Astrocyte (in vitro differentiated cells and primary cell): Measurements from ENCODE around the gene CST3. TPM values are rescaled to one million over a fixed set of nuclear protein-coding genes. Genes with fewer than 3 reads are reported as not detected.
A peak's percentile ranks its signal among the peaks of the same experiment; 100 is the strongest.

Experiments
- DNase-seq: peaks from one replicate; pipeline ENCODE4 v3.0.0-alpha.2; 2010; ENCODE audit warnings: low read depth
- FAIRE-seq: peaks from 2 replicates; lab custom pipeline; 2011; peaks lifted over from hg19 to GRCh38; lab: Jason Lieb, UNC
- H2AFZ ChIP-seq: 2 replicates; pipeline ENCODE4 v1.6.0; 2012; ENCODE audit warnings: low read depth, low read length, inconsistent platforms
- H3K27ac ChIP-seq: 2 replicates; pipeline ENCODE4 v1.5.1; 2011; ENCODE audit warnings: low read depth, low read length, inconsistent platforms
- H3K27me3 ChIP-seq: 2 replicates; pipeline ENCODE4 v1.6.0; 2011; ENCODE audit warnings: low read length, inconsistent platforms; ENCODE audit not compliant: insufficient read depth
- H3K36me3 ChIP-seq: 2 replicates; pipeline ENCODE4 v1.5.1; 2011; ENCODE audit warnings: low read length, inconsistent platforms; ENCODE audit not compliant: insufficient read depth
- H3K4me1 ChIP-seq: 2 replicates; pipeline ENCODE4 v1.5.1; 2011; ENCODE audit warnings: low read length, inconsistent platforms; ENCODE audit not compliant: insufficient read depth
- H3K4me2 ChIP-seq: 2 replicates; pipeline ENCODE4 v1.6.0; 2012; ENCODE audit warnings: low read length, inconsistent platforms
- H3K4me3 ChIP-seq: 2 replicates; pipeline ENCODE4 v1.5.1; 2011; ENCODE audit warnings: low read depth, mild to moderate bottlenecking, low read length, inconsistent platforms; ENCODE audit not compliant: insufficient read depth
- H3K79me2 ChIP-seq: 2 replicates; pipeline ENCODE4 v1.6.0; 2012; ENCODE audit warnings: mild to moderate bottlenecking, low read length, inconsistent platforms; ENCODE audit not compliant: insufficient read depth
- H3K9ac ChIP-seq: 2 replicates; pipeline ENCODE4 v1.6.0; 2012; ENCODE audit warnings: mild to moderate bottlenecking, low read length, inconsistent platforms
- H3K9me3 ChIP-seq: 2 replicates; pipeline ENCODE4 v1.5.1; 2012; ENCODE audit warnings: low read depth, mild to moderate bottlenecking, low read length, inconsistent platforms; ENCODE audit not compliant: insufficient read depth
- H4K20me1 ChIP-seq: 2 replicates; pipeline ENCODE4 v1.6.0; 2012; ENCODE audit warnings: low read length, inconsistent platforms; ENCODE audit not compliant: insufficient read depth
- H3K27ac Mint-ChIP-seq: one replicate; pipeline ENCODE4 v1.8.0; 2021; ENCODE audit warnings: mild to moderate bottlenecking, mixed read lengths; ENCODE audit not compliant: unreplicated experiment
- H3K27me3 Mint-ChIP-seq: one replicate; pipeline ENCODE4 v1.8.0; 2021; ENCODE audit warnings: low read depth, mixed read lengths; ENCODE audit not compliant: unreplicated experiment
- H3K36me3 Mint-ChIP-seq: one replicate; pipeline ENCODE4 v1.8.0; 2021; ENCODE audit warnings: low read depth, mixed read lengths; ENCODE audit not compliant: unreplicated experiment
- H3K4me1 Mint-ChIP-seq: one replicate; pipeline ENCODE4 v1.8.0; 2021; ENCODE audit warnings: low read depth, mixed read lengths; ENCODE audit not compliant: unreplicated experiment
- H3K4me3 Mint-ChIP-seq: one replicate; pipeline ENCODE4 v1.8.0; 2021; ENCODE audit warnings: mild to moderate bottlenecking, moderate library complexity, mixed read lengths; ENCODE audit not compliant: unreplicated experiment
- H3K9me3 Mint-ChIP-seq: one replicate; pipeline ENCODE4 v1.8.0; 2021; ENCODE audit warnings: mild to moderate bottlenecking, mixed read lengths; ENCODE audit not compliant: unreplicated experiment
- CTCF ChIP-seq: IDR thresholded peaks from 2 replicates; pipeline ENCODE4 v1.5.1; 2011; ENCODE audit warnings: low read depth, mild to moderate bottlenecking, inconsistent platforms, low read length, moderate library complexity; ENCODE audit not compliant: insufficient read depth
- EZH2 ChIP-seq: IDR thresholded peaks from 2 replicates; pipeline ENCODE4 v1.6.1; 2012; ENCODE audit warnings: mild to moderate bottlenecking, low read length, inconsistent platforms; ENCODE audit not compliant: insufficient read depth
- total RNA-seq: library from RNA; stranded (reverse); gene quantifications from 2 replicates; pipeline ENCODE4 v1.2.1, GENCODE V29; 2021

Gene CST3
- total RNA-seq, 1 donor from 2014 or later = 316 TPM

DNA sequence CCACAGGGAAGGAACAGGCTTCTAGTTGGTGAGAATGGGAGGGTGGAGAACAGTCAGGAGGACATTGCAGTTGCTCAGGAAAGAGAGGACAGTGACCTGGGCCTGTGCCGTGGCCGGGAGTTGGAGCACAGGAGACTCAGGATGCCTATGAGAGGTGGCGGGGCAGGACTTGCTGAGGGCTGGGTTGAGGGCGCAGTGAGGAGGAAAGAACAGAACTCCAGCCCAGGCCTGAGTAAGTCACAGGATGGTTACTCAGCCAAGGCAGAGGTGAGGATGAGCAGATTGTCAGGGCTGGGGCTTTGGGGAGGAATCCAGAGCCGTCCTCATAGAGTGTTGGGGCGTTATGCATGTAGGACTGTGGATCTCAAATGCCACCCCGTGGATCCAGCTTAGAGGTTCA lies 29.9 kb upstream of the CST3 start:
- TF ChIP-seq EZH2 (no peak), CTCF (no peak)
- Histone ChIP-seq H4K20me1 (no peaks in the 10 kb centered on the region), H3K27me3 (no peaks in the 10 kb centered on the region), H3K79me2 (no peaks in the 10 kb centered on the region), H2AFZ (no peak overlapping the region), H3K36me3 (no peaks in the 10 kb centered on the region), H3K4me3 (no peak overlapping the region), H3K9ac (no peak overlapping the region), H3K4me2 (no peak overlapping the region), H3K27ac (no peak overlapping the region), H3K9me3 (no peaks in the 10 kb centered on the region), H3K4me1 (no peaks in the 10 kb centered on the region)
- Mint-ChIP-seq H3K4me1 (peaks cover 4% of the 10 kb centered on the region), H3K27ac (no peak overlapping the region), H3K36me3 (no peaks in the 10 kb centered on the region), H3K9me3 (no peaks in the 10 kb centered on the region), H3K4me3 (no peak overlapping the region), H3K27me3 (no peaks in the 10 kb centered on the region)
- FAIRE-seq (no peak), DNase-seq (no peak)

GRCh38 chr20:23666698-23667097 lies 28.9 kb upstream of the CST3 start:
- Histone ChIP-seq H3K4me2 (no peak overlapping the region), H3K27ac (no peak overlapping the region), H3K36me3 (no peaks in the 10 kb centered on the region), H3K9ac (no peak overlapping the region), H3K27me3 (no peaks in the 10 kb centered on the region), H3K4me1 (no peaks in the 10 kb centered on the region), H2AFZ (no peak overlapping the region), H3K79me2 (no peaks in the 10 kb centered on the region), H3K9me3 (no peaks in the 10 kb centered on the region), H4K20me1 (no peaks in the 10 kb centered on the region), H3K4me3 (no peak overlapping the region)
- Mint-ChIP-seq H3K36me3 (no peaks in the 10 kb centered on the region), H3K4me1 (peaks cover 4% of the 10 kb centered on the region), H3K4me3 (no peak overlapping the region), H3K27ac (peak overlapping the region; percentile 60), H3K27me3 (no peaks in the 10 kb centered on the region), H3K9me3 (no peaks in the 10 kb centered on the region)
- FAIRE-seq (no peak), DNase-seq (no peak)
- TF ChIP-seq EZH2 (no peak), CTCF (no peak)

GRCh38 chr20:23666189-23666588 lies 28.4 kb upstream of the CST3 start:
- H3K27ac Mint-ChIP-seq = no peak overlapping the region

More at GRCh38 chr20:23666189-23666588, 28.4 kb upstream of the CST3 start:
- H3K9me3 ChIP-seq = no peaks in the 10 kb centered on the region
- H4K20me1 ChIP-seq = no peaks in the 10 kb centered on the region
- Mint-ChIP-seq H3K36me3 (no peaks in the 10 kb centered on the region), H3K4me3 (no peak overlapping the region), H3K27me3 (no peaks in the 10 kb centered on the region), H3K9me3 (no peaks in the 10 kb centered on the region), H3K4me1 (peaks cover 8% of the 10 kb centered on the region)
- no peak overlapping the region for H3K27ac ChIP-seq
- no peak overlapping the region for H3K9ac ChIP-seq
- no peaks in the 10 kb centered on the region for H3K36me3 ChIP-seq
- FAIRE-seq (no peak), DNase-seq (no peak)
- H3K4me2 ChIP-seq = no peak overlapping the region
- H2AFZ ChIP-seq = no peak overlapping the region
- no peak overlapping the region for H3K4me3 ChIP-seq
- TF ChIP-seq EZH2 (no peak), CTCF (no peak)
- H3K27me3 ChIP-seq = no peaks in the 10 kb centered on the region
- no peaks in the 10 kb centered on the region for H3K4me1 ChIP-seq
- H3K79me2 ChIP-seq = no peaks in the 10 kb centered on the region
